GM10248 (cell line): ENCODE measurements around the gene SLC24A4.

ENCODE experiments used
- CTCF ChIA-PET: fragments of 300-600 bp; sonication (Branson Sonifier 250); formaldehyde crosslinking; extraction: SDS; loops from one replicate; lab custom pipeline; 2021; ENCODE audit warnings: antibody characterized with exemption; lab: Yijun Ruan, JAX
- POLR2A ChIA-PET: fragments of 350-650 bp; sonication (Branson Sonifier 250); formaldehyde crosslinking; extraction: SDS; loops from one replicate; lab custom pipeline; 2020; ENCODE audit warnings: antibody characterized with exemption; lab: Yijun Ruan, JAX
- DNase-seq: peaks from one replicate; pipeline ENCODE4 v3.0.0; 2012; ENCODE audit errors: extremely low spot score
- CTCF ChIP-seq: IDR thresholded peaks from 2 replicates; pipeline ENCODE4 v1.5.1; 2012; ENCODE audit warnings: mild to moderate bottlenecking, low read depth; ENCODE audit errors: extremely low read depth, missing control alignments, control extremely low read depth

Gene SLC24A4

GRCh38 chr14:92501891-92502351, 179.0 kb downstream of the SLC24A4 start:
- POLR2A ChIA-PET = no interaction called here
- no peak for TF ChIP-seq CTCF
- DNase-seq = no peak
- CTCF ChIA-PET = no interaction called here

DNA sequence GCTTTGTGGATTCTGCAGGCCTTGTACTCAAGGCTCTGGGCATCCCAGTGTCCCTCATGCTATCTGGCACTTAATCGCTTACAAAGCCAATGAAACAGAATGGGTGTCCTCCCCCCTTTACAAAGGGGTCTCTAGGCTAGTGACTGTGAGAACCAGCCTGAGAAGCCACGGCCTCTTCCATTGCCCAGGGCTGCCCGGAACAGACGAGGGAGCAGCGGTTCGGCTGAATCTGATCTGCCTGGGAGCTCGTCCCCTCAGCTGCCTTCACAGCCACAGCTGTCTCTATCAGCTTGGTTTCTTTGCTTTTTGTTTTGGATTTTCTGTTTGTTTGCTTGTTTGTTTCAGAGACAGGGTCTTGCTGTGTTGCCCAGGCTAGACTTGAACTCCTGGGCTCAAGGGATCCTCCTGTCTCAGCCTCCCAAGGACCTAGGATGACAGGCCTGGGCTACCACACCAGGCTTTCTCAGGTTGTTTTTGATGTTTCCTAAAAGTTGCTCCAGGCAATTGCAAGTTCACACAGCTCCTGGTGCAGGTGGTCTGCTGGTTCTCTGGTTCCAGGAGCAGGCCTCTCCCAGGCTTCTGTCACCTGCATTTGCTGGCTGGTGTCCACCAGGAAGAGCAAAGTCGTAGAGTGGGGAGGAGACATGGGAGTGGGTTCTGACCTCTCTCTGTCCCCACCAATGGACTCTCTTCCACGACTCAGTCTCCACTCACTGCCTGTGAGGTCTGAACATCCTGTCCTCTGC, 179.7 kb downstream of the SLC24A4 start:
- no peak for TF ChIP-seq CTCF
- ChIA-PET POLR2A (no interaction called here), CTCF (no interaction called here)
- DNase-seq = no peak

- TF ChIP-seq CTCF = no peak
- CTCF ChIA-PET = interaction anchor here (0.9 to 1.2 kb wide), 2 partner anchors 52 to 60 kb away, joined by 3 read pairs; no protein-coding TSS in a partner anchor
- POLR2A ChIA-PET = no interaction called here
- DNase-seq = no peak
Measured at GRCh38 chr14:92503756-92504491, 181.0 kb downstream of the SLC24A4 start.

GRCh38 chr14:92505826-92506225, 182.9 kb downstream of the SLC24A4 start:
- ChIA-PET CTCF (interaction anchor here (1.1 to 1.2 kb wide), 3 partner anchors 11 to 16 kb away, joined by 3 to 4 read pairs (median 3); no protein-coding TSS in a partner anchor), POLR2A (no interaction called here)
- DNase-seq = no peak
- TF ChIP-seq CTCF = no peak

DNA sequence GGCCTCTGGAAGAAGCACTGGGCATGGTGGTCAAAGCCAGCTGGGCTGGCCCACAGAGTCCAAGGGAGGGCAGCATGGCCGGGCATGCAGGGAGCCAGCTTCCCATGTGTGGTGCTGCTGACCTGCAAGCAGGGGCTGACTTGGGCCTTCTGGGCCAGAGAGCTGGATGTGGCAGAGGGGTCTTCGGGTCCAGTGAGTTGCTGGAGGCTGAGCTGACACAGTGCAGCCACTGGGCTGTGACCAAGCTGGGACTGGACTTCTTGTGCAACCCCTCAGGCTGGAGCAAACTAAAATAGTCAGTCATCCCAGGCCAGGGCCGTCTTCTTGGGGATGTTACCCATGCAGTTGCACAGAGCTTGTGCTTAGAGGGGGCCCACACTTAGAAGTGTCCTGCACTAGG, 183.3 kb downstream of the SLC24A4 start:
- POLR2A ChIA-PET = no interaction called here
- CTCF ChIA-PET = interaction anchor here (1.1 to 1.2 kb wide), 3 partner anchors 10 to 16 kb away, joined by 3 to 4 read pairs (median 3); no protein-coding TSS in a partner anchor
- no peak for DNase-seq
- TF ChIP-seq CTCF = no peak

DNA sequence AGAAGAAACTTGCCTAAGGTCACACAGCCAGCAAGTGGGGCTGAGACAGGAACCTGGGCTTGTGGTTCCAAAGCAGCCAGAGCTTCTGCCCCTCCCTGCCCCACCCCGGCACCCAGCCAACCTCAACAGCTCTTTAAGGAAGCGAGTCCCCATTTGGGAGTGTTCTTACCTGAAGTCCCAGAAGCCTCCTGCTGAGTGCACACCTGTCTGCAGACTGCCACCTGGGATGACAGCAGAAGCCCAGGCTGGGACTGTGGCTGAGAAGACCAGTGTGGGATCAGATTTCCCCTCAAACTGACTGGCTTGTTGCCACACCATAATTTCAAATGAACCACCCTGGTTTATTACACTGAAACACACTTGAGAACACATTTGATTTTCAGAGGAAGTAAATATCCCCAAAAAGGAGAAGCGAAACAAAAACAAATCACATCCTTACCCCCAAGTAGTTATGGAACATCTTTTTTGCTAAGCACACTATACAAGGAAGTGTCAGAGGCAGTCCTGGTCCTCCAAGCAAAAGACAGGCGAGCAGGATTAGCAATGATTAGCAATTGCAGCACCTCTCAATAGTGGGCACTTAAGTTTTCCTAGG, 184.3 kb downstream of the SLC24A4 start:
- no peak for TF ChIP-seq CTCF
- ChIA-PET CTCF (interaction anchor here (1.2 kb wide), 1 partner anchor 17 kb away, joined by 3 read pairs; no protein-coding TSS in a partner anchor), POLR2A (no interaction called here)
- peak; percentile 34 for DNase-seq
